K562 (cell line): ENCODE data around the gene GRIK1. TPM values are rescaled to one million over a fixed set of nuclear protein-coding genes. Genes with fewer than 3 reads are reported as not detected.

Source experiments
- ATAC-seq: fragments of 200-7000 bp; cut with Tn5 transposase; 3 replicates; pipeline ENCODE4 v1.9.1; 2020; ENCODE audit warnings: moderate library complexity
- BruUV-seq: library from RNA; stranded (reverse); fragments of 400-500 nt; replicated peaks from 2 replicates; lab custom pipeline; 2021; lab: Mats Ljungman, UMichigan
- CTCF ChIA-PET: fragments of 300-600 bp; formaldehyde crosslinking; extraction: SDS; loops from one replicate; lab custom pipeline; 2021; ENCODE audit warnings: low intra/inter-chr PET ratio; lab: Yijun Ruan, JAX
- POLR2A ChIA-PET: fragments of 300-600, 350-650 bp; sonication (Branson Sonifier 250); formaldehyde crosslinking; extraction: SDS; loops from one replicate; lab custom pipeline; 2021; ENCODE audit warnings: antibody characterized with exemption, inconsistent platforms; lab: Yijun Ruan, JAX
- DNase-seq, 4 experiments: peaks; one replicate each; pipeline versions ENCODE4 v3.0.0 to v3.0.0-alpha.2; 2011 to 2018; ENCODE audit warnings: low spot score in 3 of 4, mixed read lengths in 3 of 4; ENCODE audit errors: extremely low read depth in 1 of 4
- FAIRE-seq: peaks from 2 replicates; lab custom pipeline; 2011; peaks lifted over from hg19 to GRCh38; lab: Jason Lieb, UNC
- H2AFZ ChIP-seq: 2 replicates; pipeline ENCODE4 v1.6.0; 2011; ENCODE audit warnings: low read depth, low read length, control low read depth, inconsistent platforms
- H3K27ac ChIP-seq: fragments of 200-600 bp; 3 replicates; pipeline ENCODE4 v1.8.0; 2011; ENCODE audit warnings: low read depth, mild to moderate bottlenecking, control low read depth, inconsistent platforms, low read length, moderate library complexity, mixed read lengths; ENCODE audit errors: extremely low read depth
- H3K27me3 ChIP-seq, 2 experiments: fragments of 300-600 bp in 1 of 2; 2 replicates in 1 of 2; 3 replicates in 1 of 2; pipeline versions ENCODE4 v1.6.0 to v1.8.0; 2011; ENCODE audit warnings: inconsistent platforms in 2 of 2, low read length in 2 of 2, mild to moderate bottlenecking in 1 of 2, mixed read lengths in 1 of 2, moderate library complexity in 1 of 2; ENCODE audit not compliant: control insufficient read depth in 2 of 2, insufficient read depth in 2 of 2
- H3K36me3 ChIP-seq: fragments of 300-600 bp; 3 replicates; pipeline ENCODE4 v1.8.0; 2011; ENCODE audit warnings: mild to moderate bottlenecking, low read length, inconsistent platforms; ENCODE audit not compliant: control insufficient read depth, insufficient read depth
- H3K4me1 ChIP-seq, 2 experiments: fragments of 200-600 bp in 1 of 2; replicated peaks in 1 of 2; 2 replicates in 1 of 2; 3 replicates in 1 of 2; pipeline versions ENCODE4 v1.5.1 to v1.8.0; 2011; ENCODE audit warnings: inconsistent platforms in 2 of 2, low read length in 2 of 2, mild to moderate bottlenecking in 1 of 2, mixed read lengths in 1 of 2, moderate library complexity in 1 of 2; ENCODE audit not compliant: control insufficient read depth in 2 of 2, insufficient read depth in 2 of 2
- H3K4me2 ChIP-seq: 2 replicates; pipeline ENCODE4 v1.6.1; 2011; ENCODE audit warnings: low read length, control low read depth, inconsistent platforms, mixed read lengths; ENCODE audit not compliant: insufficient read depth
- H3K4me3 ChIP-seq: fragments of 200-600 bp; sonication (generic), shearing (Covaris generic); 2 replicates; pipeline ENCODE4 v1.5.1; 2016; ENCODE audit warnings: control low read depth, inconsistent platforms
- H3K79me2 ChIP-seq: fragments of 200-600 bp; 3 replicates; pipeline ENCODE4 v1.8.0; 2011; ENCODE audit warnings: low read length, inconsistent platforms; ENCODE audit not compliant: control insufficient read depth, insufficient read depth
- H3K9ac ChIP-seq, 2 experiments: 2 replicates each; pipeline versions ENCODE4 v1.6.0 to v1.6.1; 2011; ENCODE audit warnings: low read depth in 2 of 2, low read length in 2 of 2, control low read depth in 1 of 2, inconsistent platforms in 1 of 2, mild to moderate bottlenecking in 1 of 2, mixed read lengths in 1 of 2; ENCODE audit not compliant: insufficient read depth in 1 of 2
- H3K9me1 ChIP-seq: one replicate; pipeline ENCODE4 v1.6.0; 2011; ENCODE audit warnings: inconsistent platforms, mild to moderate bottlenecking, low read length, moderate library complexity; ENCODE audit not compliant: control insufficient read depth, insufficient read depth
- H3K9me3 ChIP-seq: replicated peaks from 2 replicates; pipeline ENCODE4 v1.5.1; 2011; ENCODE audit warnings: low read depth, low read length, inconsistent platforms; ENCODE audit not compliant: control insufficient read depth, insufficient read depth
- H4K20me1 ChIP-seq: replicated peaks from 2 replicates; pipeline ENCODE4 v1.6.1; 2011; ENCODE audit warnings: low read length, inconsistent platforms, mixed read lengths; ENCODE audit not compliant: control insufficient read depth, insufficient read depth
- CEBPB ChIP-seq: fragments of 450-650 bp; IDR thresholded peaks from 2 replicates; pipeline ENCODE4 v1.6.1; 2016; ENCODE audit warnings: missing genetic modification characterization, missing compliant biosample characterization
- ELF2 ChIP-seq: fragments of 250-450 bp; sonication (Bioruptor Pico); IDR thresholded peaks from 2 replicates; pipeline ENCODE4 v1.5.0; 2021; ENCODE audit warnings: mild to moderate bottlenecking
- GTF2F1 ChIP-seq: IDR thresholded peaks from 2 replicates; pipeline ENCODE4 v1.6.1; 2011; ENCODE audit warnings: low read depth, low read length, improper control_type of control experiment
- ZNF384 ChIP-seq: IDR thresholded peaks from 2 replicates; pipeline ENCODE4 v1.6.1; 2012; ENCODE audit warnings: low read depth, low read length, improper control_type of control experiment
- WGBS: fragments of 100-300 bp; shearing (Covaris generic); methylation state at CpG from one replicate; pipeline ENCODE4 v1.1.6; 2016; ENCODE audit warnings: low coverage, mixed read lengths; ENCODE audit not compliant: insufficient coverage; ENCODE audit errors: missing lambda C conversion rate; 5-methylcytosine and 5-hydroxymethylcytosine counted together
- in situ Hi-C: fragments of 300-500 bp; cut with MboI; formaldehyde crosslinking; loops from 4 replicates; pipeline ENCODE4 v1.15.0; 2018; ENCODE audit warnings: inconsistent platforms, mixed read lengths
- intact Hi-C: fragments of 100-400 bp; cut with micrococcal nuclease; formaldehyde crosslinking; loops from 2 replicates; pipeline ENCODE4 v1.14.2; 2022
- polyA plus RNA-seq, 8 experiments: library from polyadenylated mRNA; depleted of rRNA in 4 of 8; stranded (reverse) in 5 of 8; unstranded in 3 of 8; fragments of >200 nt; fragmentation: Nextera tagmentation in 2 of 8; fragmentation: Illumina TruSeq in 1 of 8; extraction: Ambion mirVana in 2 of 8; extraction: Trizol in 1 of 8; gene quantifications; 2 replicates each; pipeline versions ENCODE4 v1.2.1 to v1.2.3, GENCODE V29; 2011 to 2014; ENCODE audit warnings: inconsistent platforms in 1 of 8, missing spikeins in 1 of 8
- total RNA-seq, 7 experiments: library from RNA; depleted of rRNA in 6 of 7; stranded (reverse); fragments of >200 nt in 6 of 7; fragmentation: Illumina TruSeq in 2 of 7; extraction: Trizol in 2 of 7; gene quantifications; 2 replicates each; pipeline versions ENCODE4 v1.2.1 to v1.2.3, GENCODE V29; 2011 to 2021; ENCODE audit warnings: low replicate concordance in 1 of 7
- TF ChIP-seq, protein P1 (sequence below): sonication (generic); formaldehyde crosslinking; IDR thresholded peaks from 2 replicates; pipeline ENCODE4 v1.8.0; 2022; ENCODE audit warnings: mild to moderate bottlenecking, missing genetic modification reagents, borderline replicate concordance

GRIK1 gene
- total and polyA plus RNA-seq, 9 of the 15 experiments (the other 6 are each of a cell fraction or from before 2014, with no cell fraction given): 0.17 to 2.8 (median 0.53) TPM

GRCh38 chr21:29568020-29568697 is 371.6 kb downstream of the GRIK1 start:
- no peaks in the 10 kb centered on the region for H4K20me1 ChIP-seq
- no peak overlapping the region for H2AFZ ChIP-seq
- no peak overlapping the region for H3K4me3 ChIP-seq
- ChIA-PET CTCF (interaction anchor here (0.5 kb wide), 1 partner anchor 332 kb away, joined by 6 read pairs; no protein-coding TSS in a partner anchor), POLR2A (no interaction called here)
- no peak overlapping the region for H3K4me2 ChIP-seq
- in situ Hi-C loops: no loop called here
- H3K79me2 ChIP-seq: no peaks in the 10 kb centered on the region
- DNase-seq: no peak
- no peaks in the 10 kb centered on the region for H3K9me1 ChIP-seq
- H3K27ac ChIP-seq: no peak overlapping the region
- no peaks in the 10 kb centered on the region for H3K36me3 ChIP-seq
- H3K9ac ChIP-seq: no peak overlapping the region
- 42% methylated on average over 1 of the region's 1 CpG for WGBS
- H3K9me3 ChIP-seq: no peaks in the 10 kb centered on the region
- no peaks in the 10 kb centered on the region for H3K27me3 ChIP-seq
- BruUV-seq: no TSS peak
- ATAC-seq: no peak
- no peak for FAIRE-seq
- intact Hi-C loops: no loop called here
- TF ChIP-seq, protein P1, sequence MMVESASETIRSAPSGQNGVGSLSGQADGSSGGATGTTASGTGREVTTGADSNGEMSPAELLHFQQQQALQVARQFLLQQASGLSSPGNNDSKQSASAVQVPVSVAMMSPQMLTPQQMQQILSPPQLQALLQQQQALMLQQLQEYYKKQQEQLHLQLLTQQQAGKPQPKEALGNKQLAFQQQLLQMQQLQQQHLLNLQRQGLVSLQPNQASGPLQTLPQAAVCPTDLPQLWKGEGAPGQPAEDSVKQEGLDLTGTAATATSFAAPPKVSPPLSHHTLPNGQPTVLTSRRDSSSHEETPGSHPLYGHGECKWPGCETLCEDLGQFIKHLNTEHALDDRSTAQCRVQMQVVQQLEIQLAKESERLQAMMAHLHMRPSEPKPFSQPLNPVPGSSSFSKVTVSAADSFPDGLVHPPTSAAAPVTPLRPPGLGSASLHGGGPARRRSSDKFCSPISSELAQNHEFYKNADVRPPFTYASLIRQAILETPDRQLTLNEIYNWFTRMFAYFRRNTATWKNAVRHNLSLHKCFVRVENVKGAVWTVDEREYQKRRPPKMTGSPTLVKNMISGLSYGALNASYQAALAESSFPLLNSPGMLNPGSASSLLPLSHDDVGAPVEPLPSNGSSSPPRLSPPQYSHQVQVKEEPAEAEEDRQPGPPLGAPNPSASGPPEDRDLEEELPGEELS (CRISPR knock-in tag): no peak
- no peak for TF ChIP-seq ZNF384
- TF ChIP-seq GTF2F1: no peak
- TF ChIP-seq ELF2 (CRISPR knock-in tag): 0 out of 2 replicates have a peak, but pooled peaks have one; percentile 22
- no peak for TF ChIP-seq CEBPB
- no peaks in the 10 kb centered on the region for H3K4me1 ChIP-seq
